Peyer's patch (tissue), 4 donors: Measurements from ENCODE around the gene PSMB3.

Experiments used
- POLR2A ChIP-seq, 2 donors: fragments of 450-650 bp; IDR thresholded peaks; one replicate each; pipeline ENCODE4 v1.5.1; 2017; ENCODE audit warnings: antibody characterized with exemption in 2 of 2, mild to moderate bottlenecking in 2 of 2, moderate library complexity in 2 of 2
- TF ChIP-seq, protein P1 (sequence below), 6 experiments: fragments of 450-650 bp in 4 of 6; fragments of 200-600 bp in 2 of 6; sonication (generic) in 1 of 6; IDR thresholded peaks; one replicate each; pipeline ENCODE4 v1.5.1; 2017 to 2019; ENCODE audit warnings: antibody characterized with exemption in 6 of 6, mild to moderate bottlenecking in 3 of 6, moderate library complexity in 1 of 6

GRCh38 chr17:38732376-38733281 is 19.9 kb upstream of the PSMB3 start:
- TF ChIP-seq, protein P1, sequence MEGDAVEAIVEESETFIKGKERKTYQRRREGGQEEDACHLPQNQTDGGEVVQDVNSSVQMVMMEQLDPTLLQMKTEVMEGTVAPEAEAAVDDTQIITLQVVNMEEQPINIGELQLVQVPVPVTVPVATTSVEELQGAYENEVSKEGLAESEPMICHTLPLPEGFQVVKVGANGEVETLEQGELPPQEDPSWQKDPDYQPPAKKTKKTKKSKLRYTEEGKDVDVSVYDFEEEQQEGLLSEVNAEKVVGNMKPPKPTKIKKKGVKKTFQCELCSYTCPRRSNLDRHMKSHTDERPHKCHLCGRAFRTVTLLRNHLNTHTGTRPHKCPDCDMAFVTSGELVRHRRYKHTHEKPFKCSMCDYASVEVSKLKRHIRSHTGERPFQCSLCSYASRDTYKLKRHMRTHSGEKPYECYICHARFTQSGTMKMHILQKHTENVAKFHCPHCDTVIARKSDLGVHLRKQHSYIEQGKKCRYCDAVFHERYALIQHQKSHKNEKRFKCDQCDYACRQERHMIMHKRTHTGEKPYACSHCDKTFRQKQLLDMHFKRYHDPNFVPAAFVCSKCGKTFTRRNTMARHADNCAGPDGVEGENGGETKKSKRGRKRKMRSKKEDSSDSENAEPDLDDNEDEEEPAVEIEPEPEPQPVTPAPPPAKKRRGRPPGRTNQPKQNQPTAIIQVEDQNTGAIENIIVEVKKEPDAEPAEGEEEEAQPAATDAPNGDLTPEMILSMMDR (IDR thresholded peaks at IDR 0.05), result peak in 2 of 6 experiments; percentile 1 to 4
- peak; percentile 51 to 64 for TF ChIP-seq POLR2A (IDR thresholded peaks at IDR 0.05)
